DMS 273 treated with DMSO at 0.1 percent for 48 hours (cell line): ENCODE results near the gene NAA15.
A peak's percentile ranks its signal among the peaks of the same experiment; 100 is the strongest.
"Not testable (repeated sequence)": the region's sequence is repeated elsewhere in the genome, so short reads cannot be mapped to it uniquely, and the experiment has no call there.

Experiments used
- DNase-seq: peaks from one replicate; lab custom pipeline; 2025; lab: John Stamatoyannopoulos, UW

The NAA15 gene

DNA sequence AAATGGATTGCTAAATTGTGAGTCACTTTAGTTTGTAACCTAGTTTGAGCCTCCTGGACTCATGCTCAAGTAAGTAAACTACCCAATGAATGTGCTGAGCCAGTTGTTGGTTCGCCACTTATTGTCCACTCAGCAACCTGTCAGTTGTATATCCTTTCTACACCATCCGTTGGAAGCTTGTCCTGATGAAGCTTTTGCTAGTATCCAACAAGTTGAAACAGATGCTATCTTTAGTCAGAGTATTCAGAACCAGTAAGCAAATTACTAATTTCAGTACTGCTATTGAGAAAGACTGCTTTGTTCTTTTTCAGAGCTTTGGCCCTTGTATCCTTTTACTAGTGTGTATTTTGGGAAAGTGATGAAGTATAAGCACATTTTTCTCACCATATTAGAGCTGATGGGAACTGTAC lies 4.3 kb upstream of the NAA15 start:
- DNase-seq, result no peak

- DNase-seq, result no peak
Observed at GRCh38 chr4:139299536-139299935, 1.8 kb upstream of the NAA15 start.

DNA sequence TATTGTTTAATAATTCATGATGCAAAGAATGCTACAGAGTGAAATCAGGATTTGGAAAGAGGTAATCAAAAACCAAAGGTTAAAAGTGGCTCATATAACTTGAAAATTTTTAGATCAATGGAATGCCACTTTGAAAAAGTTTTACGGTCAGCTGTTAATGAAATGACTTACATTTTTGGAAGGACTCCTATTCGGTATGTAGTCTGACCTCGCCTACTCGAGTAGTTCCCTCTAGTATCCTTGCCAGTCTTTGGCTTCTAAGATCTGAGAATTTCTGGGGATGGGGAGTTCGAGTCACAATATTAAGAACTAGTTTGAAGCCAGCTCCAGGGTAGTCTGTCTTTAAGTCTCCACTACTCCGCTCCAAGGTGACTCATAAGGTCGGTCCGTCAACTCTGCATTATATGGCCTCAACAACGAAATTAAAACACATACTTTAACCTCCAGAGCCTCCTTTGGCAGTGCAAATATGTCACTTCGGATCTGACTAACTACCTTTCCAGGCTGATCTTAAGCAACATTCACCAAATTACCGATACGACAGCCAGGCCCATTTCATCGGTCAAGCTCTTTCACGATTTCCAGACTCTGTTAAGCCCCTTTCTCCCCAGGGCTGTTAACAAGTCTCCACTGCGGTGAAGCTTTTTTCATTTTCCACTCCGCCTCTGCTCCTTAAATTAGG lies 733 bp upstream of the NAA15 start:
- no peak for DNase-seq

DNA sequence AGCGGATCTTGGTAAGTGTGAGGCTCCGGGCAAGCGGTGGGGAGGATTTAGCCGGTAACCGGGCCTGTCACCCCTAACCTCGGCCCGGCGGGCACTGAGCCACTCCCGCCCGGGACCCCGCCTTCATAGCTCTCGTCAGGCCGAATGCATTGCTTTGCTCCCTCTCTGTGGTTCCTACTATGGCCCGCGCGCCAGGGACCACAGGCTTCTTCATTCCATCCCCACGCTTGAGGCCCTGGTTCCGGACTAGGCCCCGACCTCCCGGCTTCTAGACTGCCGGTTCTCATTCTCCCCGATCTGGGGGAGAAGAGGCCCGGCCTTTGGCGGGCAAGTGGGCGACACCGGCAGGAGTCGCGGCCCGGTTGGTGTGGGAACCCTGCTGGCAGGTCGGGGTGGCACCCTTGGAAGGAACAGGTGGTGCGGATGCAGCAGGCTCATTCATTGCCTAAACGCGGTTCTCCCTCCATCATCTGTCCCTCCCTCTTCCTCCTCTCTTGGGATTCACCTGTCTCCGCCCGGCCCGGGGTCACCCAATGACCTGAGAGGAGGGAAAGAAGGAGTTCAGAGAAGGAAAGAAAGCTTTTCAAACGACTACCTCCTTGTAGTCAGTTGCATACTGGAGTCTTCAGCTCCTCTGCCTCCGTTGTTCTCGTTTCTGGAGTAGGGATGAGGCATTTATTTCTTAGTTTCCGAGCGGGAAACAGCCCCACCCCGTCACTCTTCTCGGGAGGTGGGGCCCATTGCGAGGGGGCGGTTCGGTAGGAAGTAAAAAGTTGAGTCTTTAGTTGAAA lies 711 bp downstream of the NAA15 start, which contains the start of gene NDUFC1:
Gene NDUFC1 (minus strand): TSS at position 657 of the 791 bp plus-strand sequence. CDS start 6,679 bp downstream, outside the sequence.
- peak; percentile 41 for DNase-seq

DNA sequence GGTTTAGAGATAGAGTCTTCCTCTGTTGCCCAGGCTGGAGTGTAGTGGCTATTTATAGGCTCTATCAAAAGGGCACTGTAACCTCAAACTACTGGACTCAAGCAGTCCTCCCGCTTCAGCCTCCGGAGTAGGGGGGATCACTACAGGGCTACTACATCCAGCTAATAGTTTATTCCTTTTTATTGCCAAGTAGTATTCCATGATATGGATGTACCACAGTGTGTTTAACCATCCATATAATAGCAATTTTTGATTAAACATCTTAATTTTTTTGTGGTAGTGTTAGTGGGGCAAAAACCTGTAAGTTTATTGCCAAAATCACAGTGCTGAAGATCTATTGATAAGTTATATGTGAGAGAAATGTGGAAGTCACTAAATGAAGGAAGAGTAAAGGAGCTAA lies 3.6 kb downstream of the NAA15 start:
- no peak for DNase-seq

- no peak for DNase-seq
Observed at GRCh38 chr4:139311909-139312308, 10.6 kb downstream of the NAA15 start.

GRCh38 chr4:139312552-139313332 lies 11.4 kb downstream of the NAA15 start:
- DNase-seq, result no peak

- not testable (repeated sequence) for DNase-seq
Observed at GRCh38 chr4:139313414-139313813, 12.1 kb downstream of the NAA15 start.

DNA sequence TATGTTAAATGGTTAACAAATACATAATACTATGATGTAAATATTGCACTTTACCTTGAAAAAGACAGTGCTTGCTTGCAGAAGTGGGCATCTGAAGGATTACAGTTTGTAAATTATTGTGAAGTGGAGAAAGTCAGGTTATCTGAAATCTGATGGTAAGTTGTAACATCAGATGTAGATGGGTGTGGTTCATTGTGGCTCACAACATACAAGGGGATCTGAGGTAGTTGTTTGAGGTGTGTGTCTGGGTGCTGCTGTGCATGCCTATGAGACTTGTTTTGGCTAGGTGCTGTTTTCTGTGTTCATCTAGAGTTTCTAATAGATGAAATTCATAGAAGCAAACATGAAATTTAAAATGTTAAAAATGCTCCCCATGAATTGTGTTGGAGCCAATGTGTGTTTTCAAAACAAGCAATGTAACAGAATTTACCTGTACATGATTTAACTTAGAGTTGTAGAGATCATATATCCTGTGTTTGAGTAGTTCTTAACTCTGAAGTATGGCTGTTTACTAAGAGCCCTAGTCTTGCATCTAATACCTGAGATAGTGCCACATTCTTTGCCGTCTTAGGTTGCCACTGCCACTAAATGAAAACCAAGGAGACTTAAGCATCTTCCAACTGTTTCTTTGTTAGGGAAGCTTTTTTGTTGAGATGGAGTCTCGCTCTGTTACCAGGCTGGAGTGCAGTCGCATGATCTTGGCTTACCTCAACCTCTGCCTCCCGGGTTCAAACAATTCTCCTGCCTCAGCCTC lies 12.9 kb downstream of the NAA15 start:
- DNase-seq, result no peak

DNA sequence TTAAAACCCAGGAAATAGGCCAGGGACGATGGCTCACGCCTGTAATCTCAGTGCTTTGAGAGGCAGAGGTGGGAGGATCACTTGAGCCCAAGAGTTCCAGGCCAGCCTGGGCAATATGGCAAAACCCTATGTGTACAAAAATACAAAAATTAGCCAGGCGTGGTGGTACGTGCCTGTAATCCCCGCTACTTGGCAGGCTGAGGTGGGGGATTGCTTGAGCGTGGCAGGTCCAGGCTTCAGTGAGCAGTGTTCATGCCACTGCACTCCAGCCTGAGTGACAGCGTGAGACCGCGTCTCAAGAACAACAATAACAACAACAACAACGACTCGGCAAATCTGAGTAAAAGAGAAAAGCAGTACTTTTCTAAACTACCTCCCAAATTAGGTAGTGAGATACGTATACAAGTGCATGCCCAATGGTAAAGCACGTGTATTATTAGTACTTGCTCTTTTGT lies 13.9 kb downstream of the NAA15 start:
- DNase-seq, result no peak

- no peak for DNase-seq
Observed at GRCh38 chr4:139316733-139317132, 15.4 kb downstream of the NAA15 start.

- no peak for DNase-seq
Observed at GRCh38 chr4:139317635-139318034, 16.3 kb downstream of the NAA15 start.

DNA sequence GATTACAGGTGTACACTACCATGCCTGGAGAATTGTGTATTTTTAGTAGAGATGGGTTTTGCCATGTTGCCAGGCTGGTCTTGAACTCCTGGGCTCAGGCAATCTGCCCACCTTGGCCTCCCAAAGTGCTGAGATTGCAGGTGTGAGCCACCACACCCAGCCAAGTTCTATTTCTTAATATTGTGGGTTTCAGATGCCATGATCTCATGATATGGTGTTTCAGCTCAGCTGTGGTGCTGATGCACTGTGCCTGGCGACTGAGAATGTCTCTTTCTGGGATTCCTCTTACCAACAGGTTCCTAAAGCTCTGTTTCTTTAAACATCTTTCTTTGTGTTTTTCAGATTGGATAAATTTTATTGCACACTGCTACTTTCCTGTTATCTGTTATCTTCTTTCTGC lies 18.3 kb downstream of the NAA15 start:
- no peak for DNase-seq

DNA sequence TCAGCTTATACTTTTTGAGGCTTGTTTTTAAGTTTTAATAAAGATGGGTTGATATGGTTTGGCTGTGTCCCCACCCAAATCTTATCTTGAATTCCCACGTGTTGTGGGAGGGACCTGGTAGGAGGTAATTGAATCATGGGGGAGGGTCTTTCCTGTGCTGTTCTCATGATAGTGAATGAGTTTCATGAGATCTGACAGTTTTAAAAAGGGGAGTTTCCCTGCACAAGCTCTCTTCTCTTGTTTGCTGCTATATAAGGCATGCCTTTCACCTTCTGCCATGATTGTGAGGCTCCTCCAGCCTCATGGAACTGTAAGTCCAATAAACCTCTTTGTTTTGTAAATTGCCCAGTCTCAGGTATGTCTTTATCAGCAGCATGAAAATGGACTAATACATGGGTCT lies 20.8 kb downstream of the NAA15 start:
- DNase-seq, result not testable (repeated sequence)

DNA sequence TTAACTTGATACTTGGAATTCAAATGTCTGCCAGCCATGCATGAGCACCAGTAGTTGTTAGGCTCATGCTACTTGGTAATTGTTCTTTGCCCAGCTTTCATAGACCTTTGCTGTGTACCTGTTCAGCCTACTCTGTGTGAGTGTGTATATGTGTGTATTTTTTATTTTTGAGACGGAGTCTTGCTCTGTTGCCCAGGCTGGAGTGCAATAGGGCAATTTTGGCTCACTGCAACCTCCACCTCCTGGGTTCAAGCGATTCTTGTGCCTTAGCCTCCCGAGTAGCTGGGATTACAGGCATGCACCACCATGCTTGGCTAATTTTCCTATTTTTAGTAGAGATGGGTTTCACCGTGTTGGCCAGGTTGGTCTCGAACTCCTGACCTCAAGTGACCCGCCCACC lies 21.2 kb downstream of the NAA15 start:
- DNase-seq, result not testable (repeated sequence)

DNA sequence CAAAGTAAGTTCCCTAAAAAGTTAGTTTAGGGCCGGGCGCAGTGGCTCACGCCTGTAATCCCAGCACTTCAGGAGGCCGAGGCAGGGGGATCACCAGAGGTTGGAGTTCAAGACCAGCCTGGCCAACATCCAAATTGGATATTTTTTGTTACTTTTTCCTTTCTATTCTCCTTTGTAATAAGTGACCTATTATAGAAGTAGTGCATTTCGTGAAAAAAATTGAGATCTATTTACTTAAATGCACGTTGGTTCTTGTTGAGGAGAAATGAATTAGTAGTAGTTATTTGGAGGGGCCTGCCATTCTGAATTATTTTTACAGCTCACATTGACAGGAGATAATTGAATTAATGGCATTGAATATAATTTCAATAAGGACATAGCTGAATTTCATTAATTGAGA lies 23.3 kb downstream of the NAA15 start:
- no peak for DNase-seq

DNA sequence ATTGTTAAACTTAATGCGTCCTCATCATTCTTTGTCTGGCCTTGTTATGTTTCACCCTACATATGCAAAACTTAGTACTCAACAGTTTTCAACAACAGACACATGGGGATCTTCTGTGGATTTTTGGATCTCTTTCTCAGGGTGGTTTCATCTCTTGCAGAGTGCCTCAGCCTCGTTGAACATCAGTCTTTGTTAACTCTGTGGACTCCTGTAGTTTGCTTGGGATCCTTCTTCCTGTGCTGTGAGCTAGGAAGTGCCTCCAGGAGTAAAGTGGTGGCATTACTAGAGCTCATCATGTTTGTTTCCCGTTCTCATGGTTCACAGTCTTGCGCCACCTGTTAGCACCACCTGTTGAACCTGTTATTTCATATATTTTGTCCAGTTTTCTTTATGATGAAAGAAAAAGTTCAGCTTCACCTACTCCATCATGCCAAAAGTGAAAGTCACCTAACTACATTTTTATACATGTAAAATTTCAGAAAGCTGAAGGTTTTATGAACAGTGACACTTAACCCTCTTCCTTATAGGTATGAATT lies 28.4 kb downstream of the NAA15 start:
- DNase-seq, result no peak

GRCh38 chr4:139330283-139330682 lies 29.0 kb downstream of the NAA15 start:
- DNase-seq, result no peak

GRCh38 chr4:139331185-139331584 lies 29.9 kb downstream of the NAA15 start:
- DNase-seq, result no peak

GRCh38 chr4:139333046-139333445 lies 31.7 kb downstream of the NAA15 start:
- no peak for DNase-seq

DNA sequence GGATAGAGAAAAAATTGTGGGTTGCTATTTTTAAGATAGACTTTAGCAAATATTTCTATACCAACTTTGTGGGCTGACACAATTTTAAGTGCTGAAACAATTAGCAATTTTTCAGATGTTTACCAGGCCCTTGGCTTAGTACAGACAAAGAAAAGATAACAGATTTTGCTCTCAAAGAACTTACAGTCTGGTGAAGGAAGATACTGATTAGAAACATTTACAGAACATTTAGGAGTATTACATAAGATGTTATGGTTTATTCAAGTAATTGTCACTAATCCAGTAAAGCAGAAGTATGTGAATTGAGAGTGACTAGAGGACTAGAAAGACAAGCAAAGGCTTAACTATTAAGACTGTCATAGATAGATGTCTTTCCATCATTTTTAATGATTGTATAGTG lies 36.3 kb downstream of the NAA15 start:
- DNase-seq, result no peak

DNA sequence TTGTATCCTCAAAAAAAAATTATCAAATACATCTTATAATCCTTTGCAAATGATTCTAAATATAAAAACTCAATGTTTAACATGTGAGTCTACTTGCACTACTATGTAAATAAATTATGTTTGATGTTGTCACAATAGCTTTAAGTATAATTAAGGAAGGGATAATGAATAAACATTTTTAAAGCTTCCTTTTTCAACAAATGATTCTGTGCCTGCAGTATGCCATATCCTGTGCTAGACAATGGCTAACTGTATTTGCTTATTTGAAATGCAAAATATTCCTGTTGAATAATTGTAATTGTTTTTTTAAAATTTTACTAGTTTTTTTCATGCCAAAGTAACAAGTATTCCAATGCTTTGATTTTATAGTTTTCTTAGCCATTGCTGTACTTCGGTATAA lies 60.0 kb downstream of the NAA15 start:
- DNase-seq, result no peak
